ENCODE measurements around the gene TBL1X. TPM values are rescaled to one million over a fixed set of nuclear protein-coding genes. Genes with fewer than 3 reads are reported as not detected.

The TBL1X gene
- total RNA-seq, 1 donor from 2014 or later: 15.4 TPM

DNA sequence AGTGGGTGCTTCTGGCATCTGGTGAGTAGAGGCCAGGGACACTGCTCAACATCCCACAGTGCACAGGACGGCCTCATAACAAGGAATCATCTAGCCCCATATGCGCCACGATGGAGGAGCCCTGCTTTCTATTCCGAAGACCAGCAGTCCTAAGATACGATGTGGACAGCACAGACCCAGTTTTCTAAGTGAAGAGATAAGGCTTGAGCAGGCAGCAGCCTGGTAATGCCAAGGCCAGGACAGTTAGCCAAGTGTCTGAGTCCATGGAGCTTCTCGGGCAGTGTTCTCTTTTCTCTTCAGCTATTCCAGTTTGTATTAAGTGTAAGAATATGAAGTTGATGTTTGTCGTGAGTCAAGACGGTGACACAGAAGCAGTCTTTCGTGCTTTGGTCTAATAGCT lies 112.7 kb downstream of the TBL1X start:
- TF ChIP-seq CTCF (IDR thresholded peaks at IDR 0.05): no peak
- no peaks in the 10 kb centered on the region for H3K36me3 ChIP-seq
- intact Hi-C loops (cut with DNase I): no loop called here

GRCh38 chrX:9578083-9578779 lies 113.4 kb downstream of the TBL1X start:
- no peak for TF ChIP-seq CTCF (IDR thresholded peaks at IDR 0.05)
- no peaks in the 10 kb centered on the region for H3K27me3 ChIP-seq
- H3K4me1 ChIP-seq: peaks cover 0 to 6% of the 10 kb centered on the region in 2 donors
- DNase-seq (ENCODE audit: low spot score in 2 of 2): no peak
- intact Hi-C loops (cut with DNase I): no loop called here
- no peaks in the 10 kb centered on the region for H3K9me3 ChIP-seq
- H3K27ac ChIP-seq: no peak overlapping the region
- no peaks in the 10 kb centered on the region for H3K36me3 ChIP-seq
- H3K4me3 ChIP-seq: no peak overlapping the region

More for the DNA sequence above, 112.7 kb downstream of the TBL1X start:
- Histone ChIP-seq H3K4me1 (peaks cover 0 to 6% of the 10 kb centered on the region in 2 donors), H3K4me3 (no peak overlapping the region), H3K27me3 (no peaks in the 10 kb centered on the region), H3K27ac (no peak overlapping the region), H3K9me3 (no peaks in the 10 kb centered on the region)
- no peak for DNase-seq (ENCODE audit: low spot score in 2 of 2)

DNA sequence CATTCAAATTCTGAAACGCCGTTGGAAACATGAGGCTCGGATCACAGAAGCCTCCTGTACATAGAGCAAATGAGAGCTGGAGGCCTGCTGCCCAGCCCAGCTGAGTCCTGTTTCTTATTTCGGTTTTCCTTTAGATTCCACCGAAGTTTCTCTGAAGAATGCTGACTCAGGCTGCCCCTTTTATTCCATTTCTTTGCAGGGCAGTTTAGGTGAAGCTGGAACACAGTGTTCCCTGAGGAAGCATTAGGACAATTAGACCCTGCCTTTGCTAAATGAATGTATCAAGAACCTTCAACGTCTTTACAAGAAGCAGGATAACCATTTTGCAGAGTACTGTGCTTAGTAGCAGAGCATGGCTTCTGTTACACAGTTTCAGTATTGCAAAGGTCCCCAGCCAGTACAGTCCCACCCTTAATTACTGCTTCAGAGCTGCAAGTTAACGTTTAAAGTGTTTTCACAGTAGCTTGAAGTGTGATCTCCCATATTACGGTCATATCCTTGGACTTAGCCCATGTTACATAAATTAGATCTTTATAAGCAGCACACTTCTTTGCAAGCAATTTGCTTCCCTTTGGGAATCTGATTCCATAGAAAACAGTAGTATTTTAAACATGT lies 117.0 kb downstream of the TBL1X start:
- H3K27ac ChIP-seq: no peak overlapping the region
- H3K4me1 ChIP-seq: peaks cover 0 to 5% of the 10 kb centered on the region in 2 donors

GRCh38 chrX:9582956-9583355 lies 118.1 kb downstream of the TBL1X start:
- Histone ChIP-seq H3K4me1 (peaks cover 0 to 5% of the 10 kb centered on the region in 2 donors), H3K27me3 (no peaks in the 10 kb centered on the region), H3K9me3 (no peaks in the 10 kb centered on the region), H3K27ac (no peak overlapping the region), H3K4me3 (no peak overlapping the region), H3K36me3 (no peaks in the 10 kb centered on the region)
- no peak for DNase-seq (ENCODE audit: low spot score in 2 of 2)
- TF ChIP-seq CTCF (IDR thresholded peaks at IDR 0.05): no peak
- intact Hi-C loops (cut with DNase I): no loop called here

More for the DNA sequence above, 117.0 kb downstream of the TBL1X start:
- intact Hi-C loops (cut with DNase I): no loop called here
- Histone ChIP-seq H3K9me3 (no peaks in the 10 kb centered on the region), H3K36me3 (no peaks in the 10 kb centered on the region), H3K4me3 (no peak overlapping the region), H3K27me3 (no peaks in the 10 kb centered on the region)
- no peak for DNase-seq (ENCODE audit: low spot score in 2 of 2)
- no peak for TF ChIP-seq CTCF (IDR thresholded peaks at IDR 0.05)

DNA sequence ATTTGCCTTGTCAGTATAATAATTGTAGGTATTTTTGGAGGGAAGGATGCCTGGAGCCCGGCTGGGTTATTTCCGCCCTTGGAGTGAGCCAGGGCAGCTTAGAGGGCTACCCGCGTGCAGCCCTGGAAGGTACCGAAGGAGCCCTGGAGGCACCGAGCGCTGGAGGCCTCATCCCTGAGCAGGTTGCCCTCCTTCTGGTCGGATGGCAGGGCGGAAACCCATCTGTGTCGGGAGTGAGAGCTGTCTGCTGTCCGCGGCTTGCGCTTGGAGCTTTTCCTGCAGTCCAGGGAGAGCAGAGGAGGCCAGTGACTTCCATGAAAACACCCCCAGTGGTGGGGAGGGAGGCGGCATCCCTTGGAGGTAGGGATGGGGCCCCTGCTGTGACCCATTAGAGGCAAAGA lies 122.1 kb downstream of the TBL1X start:
- DNase-seq (ENCODE audit: low spot score in 2 of 2): peak in 1 of 2 donors; percentile 41
- Histone ChIP-seq H3K27me3 (no peaks in the 10 kb centered on the region), H3K9me3 (no peaks in the 10 kb centered on the region), H3K36me3 (no peaks in the 10 kb centered on the region), H3K27ac (no peak overlapping the region), H3K4me1 (peaks cover 0 to 3% of the 10 kb centered on the region in 2 donors), H3K4me3 (no peak overlapping the region)
- TF ChIP-seq CTCF (IDR thresholded peaks at IDR 0.05): no peak
- intact Hi-C loops (cut with DNase I): no loop called here
